ENCODE measurements around the gene TPST2.

DNA sequence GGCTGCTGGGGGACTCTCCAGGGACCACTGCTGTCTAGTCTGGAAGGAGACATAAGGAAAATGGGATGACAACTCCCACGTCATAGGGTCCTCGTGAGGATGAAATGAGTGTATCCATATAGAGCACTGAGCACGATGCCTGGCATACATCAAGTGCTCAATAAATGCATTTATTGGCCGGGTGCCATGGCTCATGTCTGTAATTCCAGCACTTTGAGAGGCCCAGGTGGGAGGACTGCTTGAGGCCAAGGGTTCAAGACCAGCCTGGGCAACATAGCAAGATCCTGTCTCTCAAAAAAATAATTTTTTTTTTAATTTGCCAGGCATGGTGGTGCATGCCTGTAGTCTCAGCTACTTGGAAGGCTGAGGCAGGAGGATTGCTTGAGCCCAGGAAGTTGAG lies 12.2 kb upstream of the TPST2 start:
- TF ChIP-seq POLR2A (IDR thresholded peaks at IDR 0.05; ENCODE audit: low read depth, low read length) (no peak), POLR2AphosphoS5 (IDR thresholded peaks at IDR 0.05; ENCODE audit: low read depth, low read length) (no peak), TAF1 (IDR thresholded peaks at IDR 0.05; ENCODE audit: low read depth, low read length) (no peak), SPI1 (IDR thresholded peaks at IDR 0.05; ENCODE audit: low read depth, low read length) (no peak), PAX5 (IDR thresholded peaks at IDR 0.05; ENCODE audit: insufficient read depth, low read length, severe bottlenecking) (no peak), POU2F2 (IDR thresholded peaks at IDR 0.05; ENCODE audit: low read depth, low read length) (no peak)
